NCI-H2196 (cell line): ENCODE data around the gene RPL36.
"Not testable (repeated sequence)": the region's sequence is repeated elsewhere in the genome, so short reads cannot be mapped to it uniquely, and the experiment has no call there.

Experiments
- DNase-seq: peaks from one replicate; lab custom pipeline; 2025; ENCODE audit not compliant: unreplicated experiment; lab: John Stamatoyannopoulos, UW

Gene RPL36

DNA sequence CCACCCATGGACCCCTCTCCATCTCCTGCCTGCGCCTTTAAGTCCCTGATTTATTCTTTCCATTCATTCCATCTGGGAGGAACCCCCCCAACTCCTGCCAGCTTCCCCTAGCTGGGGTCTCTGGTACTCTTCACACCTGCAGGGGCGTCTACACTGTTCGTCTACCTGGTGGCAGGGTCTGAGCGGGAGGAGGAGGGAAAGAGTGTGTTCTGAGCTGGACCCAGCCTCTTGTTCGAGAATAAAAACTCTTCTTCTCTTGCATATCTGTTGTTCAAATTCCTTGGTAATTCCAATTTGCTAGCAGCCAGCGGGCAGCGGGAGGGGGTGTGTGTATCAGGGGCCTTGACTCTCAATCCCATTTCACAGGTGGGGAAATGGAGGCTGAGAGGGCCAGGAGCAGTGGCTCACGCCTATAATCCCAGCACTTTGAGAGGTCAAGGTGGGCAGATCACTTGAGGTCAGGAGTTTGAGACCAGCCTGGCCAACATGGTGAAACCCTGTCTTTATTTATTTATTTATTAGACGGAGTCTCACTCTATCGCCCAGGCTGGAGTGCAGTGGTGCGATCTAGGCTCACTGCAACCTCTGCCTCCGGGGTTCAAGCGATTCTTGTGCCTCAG lies 1.7 kb upstream of the RPL36 start:
- not testable (repeated sequence) for DNase-seq

DNA sequence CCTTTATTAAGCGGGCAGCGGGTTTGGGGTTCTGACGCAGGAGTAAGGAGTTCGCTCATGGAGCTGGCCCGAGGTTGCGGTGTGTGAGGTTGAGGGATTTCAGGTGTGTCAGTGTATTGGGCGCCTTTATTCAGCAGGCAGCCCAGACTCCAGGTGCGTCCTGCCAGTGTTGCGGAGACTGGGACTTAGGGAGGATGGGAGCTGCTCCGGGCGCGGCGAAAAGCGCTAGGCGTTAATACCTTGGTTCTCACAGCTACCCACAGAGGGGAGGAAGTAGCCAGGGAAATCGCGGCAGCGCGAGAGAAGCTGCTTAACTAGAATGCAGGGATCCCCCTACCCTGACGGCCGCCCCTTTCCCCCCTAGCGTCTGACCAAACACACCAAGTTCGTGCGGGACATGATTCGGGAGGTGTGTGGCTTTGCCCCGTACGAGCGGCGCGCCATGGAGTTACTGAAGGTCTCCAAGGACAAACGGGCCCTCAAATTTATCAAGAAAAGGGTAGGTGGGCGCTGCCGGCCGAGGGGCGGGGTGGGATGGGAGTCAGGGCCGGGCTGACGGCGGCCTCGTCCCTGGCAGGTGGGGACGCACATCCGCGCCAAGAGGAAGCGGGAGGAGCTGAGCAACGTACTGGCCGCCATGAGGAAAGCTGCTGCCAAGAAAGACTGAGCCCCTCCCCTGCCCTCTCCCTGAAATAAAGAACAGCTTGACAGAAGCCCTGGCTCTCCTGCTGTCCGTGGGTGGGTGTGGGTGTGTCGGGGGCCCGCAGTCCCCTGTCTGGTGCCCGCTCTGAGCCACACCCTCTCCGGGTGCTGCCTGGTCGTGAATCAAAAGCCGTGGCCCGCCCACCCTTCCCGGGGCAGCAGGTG lies 1.1 kb downstream of the RPL36 start:
- DNase-seq: peak; percentile 56

DNA sequence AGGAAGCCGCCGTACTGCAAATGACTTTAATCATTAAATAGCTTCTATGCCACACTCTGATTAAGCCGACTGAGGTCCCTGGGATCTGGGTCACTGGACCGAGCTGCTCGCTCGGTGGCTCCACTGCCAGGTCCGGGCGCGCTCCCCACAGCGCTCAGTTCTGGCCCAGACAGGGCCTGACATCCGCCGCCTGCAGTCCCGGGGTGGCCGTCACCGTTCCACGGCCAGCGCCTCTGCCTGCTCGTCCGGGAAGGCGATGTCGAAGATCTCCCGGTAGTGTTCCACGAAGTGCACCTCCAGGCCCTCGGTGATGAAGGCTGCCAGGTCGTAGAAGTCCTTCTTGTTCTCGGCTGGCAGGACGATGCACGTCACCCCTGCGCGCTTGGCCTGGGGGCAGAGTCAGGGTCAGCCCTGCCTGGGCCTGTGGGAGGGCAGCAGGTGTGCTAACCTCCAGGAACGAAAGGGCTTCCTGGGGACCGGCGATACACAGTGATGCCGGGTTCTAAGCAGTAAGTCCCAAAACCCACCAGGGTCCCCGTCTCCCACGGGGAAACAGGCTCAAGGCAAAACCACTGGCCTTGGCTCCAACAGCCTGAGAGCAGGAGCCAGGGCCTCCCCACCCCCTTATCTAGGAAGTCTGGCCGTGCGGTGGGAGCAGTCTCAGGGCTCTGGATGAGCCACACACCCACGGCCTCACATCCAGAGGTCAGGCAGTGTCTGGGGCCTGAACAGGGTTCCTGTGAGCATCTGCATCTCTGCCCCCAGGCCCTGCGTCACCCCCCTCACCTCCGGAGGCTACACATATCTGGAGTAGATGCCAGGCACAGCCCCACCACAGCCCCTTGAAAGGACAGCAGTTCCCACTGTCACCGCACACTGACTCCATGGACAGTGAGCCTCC lies 2.0 kb downstream of the RPL36 start:
- DNase-seq: no peak

DNA sequence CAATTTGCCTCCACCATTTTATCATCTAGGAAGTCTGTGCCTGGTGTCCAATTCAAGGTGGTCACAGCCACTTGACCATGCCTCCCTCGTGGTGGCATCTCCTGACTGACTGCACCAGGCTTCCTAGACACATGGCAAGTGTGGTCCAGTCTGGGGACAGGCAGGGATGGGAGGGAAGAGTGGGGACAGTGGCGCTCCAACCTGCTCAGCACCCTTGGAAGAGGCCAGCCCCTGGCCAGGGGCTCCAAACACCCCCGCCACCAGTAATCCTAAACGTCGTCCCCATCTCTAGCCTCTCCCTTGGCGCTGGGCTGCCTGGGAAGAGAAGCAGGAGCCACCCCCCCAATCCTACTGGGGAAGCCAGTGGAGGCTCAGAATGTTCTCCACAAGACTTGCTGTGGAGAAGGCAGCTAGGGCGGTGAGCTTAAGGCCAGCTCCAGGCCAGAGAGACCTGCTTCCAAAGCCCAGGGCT lies 2.7 kb downstream of the RPL36 start:
- DNase-seq: no peak

DNA sequence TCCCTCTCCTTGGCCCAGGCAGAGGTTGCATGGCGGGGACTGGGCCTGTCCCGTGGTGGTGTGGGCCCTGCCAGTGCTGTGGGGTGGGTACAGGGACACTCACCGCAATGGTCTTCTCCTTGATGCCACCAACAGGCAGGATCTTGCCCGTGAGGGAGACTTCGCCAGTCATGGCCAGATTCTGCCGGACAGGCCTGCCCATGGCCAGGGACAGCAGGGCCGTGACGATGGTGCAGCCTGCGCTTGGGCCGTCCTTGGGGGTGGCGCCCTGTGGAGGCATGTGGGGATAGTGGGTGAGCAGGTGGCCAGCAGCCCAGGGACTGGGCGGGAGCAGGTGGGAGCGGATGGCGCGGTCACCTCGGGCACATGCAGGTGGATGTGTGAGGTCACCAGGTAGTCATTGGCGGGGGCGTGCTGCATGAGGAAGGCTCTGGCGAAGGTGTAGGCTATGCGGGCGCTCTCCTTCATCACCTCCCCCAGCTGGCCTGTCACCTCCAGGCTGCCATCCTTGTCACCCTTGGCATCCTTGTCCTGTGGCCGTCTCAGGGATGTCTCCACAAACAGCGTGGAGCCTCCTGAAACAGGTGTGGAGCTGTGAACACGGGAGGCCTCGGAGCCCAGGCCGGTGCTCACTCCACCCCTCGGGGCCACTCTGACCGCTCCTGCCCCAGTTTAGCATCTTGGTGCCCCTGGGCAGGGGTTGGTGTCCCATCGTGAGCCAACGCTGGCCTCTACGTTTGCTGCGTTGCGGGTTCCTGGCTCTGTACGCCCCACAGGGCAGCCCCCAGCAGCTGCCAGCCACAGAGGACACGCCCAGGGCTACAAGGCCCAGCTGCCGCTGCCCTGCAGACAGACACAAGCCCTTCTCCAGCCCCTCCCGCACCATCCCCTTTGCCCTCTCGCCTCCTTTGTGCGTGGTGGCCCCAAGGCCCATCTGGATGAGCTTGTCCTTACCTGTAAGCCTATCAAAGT lies 3.4 kb downstream of the RPL36 start:
- no peak for DNase-seq

DNA sequence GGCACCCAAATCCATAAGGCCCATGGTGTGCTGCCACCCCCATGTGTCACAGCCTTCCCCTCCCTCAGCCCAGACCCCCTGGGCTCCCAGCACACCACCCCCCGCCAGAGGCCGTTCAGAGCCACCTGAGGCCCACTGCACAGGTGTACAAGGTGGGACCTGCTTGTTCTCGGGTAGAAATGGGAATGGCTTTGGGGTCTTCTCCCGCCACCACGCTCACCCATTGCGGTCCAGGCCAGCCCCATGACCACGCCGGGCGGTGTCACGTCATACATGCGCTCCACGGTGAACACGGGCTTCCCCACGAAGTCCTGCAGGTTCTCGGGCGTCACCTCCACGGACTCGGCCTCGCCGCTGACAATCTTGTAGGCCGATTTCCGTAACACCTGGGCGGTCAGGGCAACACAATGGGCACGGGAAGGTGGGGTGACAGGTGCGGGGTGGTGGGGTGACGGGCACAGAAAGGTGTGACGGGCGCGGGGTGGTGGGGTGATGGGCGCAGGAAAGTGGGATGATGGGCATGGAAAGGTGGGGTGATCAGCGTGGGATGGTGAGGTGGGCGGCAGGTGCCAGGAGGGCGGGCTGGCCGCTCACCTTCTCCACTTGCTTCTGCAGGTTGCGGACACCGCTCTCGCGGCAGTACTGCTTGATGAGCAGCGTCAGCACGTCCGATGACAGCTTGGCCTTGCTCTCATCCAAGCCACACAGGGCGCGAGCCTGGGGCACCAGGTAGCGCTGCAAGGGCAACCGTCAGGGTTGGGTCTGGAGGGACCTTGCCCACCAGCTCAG lies 4.3 kb downstream of the RPL36 start:
- no peak for DNase-seq

DNA sequence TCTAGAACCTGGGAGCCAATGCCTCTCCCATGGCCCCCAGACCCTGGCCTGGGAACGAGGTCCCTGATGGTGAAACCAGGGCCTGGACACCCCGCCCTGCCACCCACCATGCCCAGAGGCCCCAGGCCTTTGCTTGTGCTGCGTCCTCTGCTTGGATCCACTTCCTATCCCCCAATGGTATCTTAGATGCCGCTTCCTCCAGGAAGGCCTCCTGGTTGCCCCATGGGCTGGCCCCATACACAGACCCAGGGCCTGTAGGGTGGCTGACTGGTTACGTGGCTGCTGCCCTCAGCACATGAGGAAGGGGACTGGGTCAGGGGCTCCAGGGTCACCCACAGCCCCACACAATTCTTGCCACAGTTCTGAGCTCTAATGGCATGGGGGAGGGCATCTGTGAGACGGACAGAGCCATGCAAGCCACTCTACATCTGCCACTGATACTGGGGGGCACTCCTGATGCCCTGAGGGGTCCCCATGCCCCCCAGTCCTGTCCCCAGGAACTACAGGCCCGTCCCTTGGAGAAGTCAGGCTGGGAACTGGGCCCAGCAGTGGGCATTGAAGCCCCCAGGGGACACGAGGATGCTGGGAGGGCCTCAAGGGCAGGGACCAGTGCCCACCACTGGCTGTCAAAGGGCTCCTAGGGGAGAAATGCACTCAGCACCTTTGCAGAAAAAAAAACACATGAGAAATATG lies 5.0 kb downstream of the RPL36 start:
- DNase-seq: no peak

DNA sequence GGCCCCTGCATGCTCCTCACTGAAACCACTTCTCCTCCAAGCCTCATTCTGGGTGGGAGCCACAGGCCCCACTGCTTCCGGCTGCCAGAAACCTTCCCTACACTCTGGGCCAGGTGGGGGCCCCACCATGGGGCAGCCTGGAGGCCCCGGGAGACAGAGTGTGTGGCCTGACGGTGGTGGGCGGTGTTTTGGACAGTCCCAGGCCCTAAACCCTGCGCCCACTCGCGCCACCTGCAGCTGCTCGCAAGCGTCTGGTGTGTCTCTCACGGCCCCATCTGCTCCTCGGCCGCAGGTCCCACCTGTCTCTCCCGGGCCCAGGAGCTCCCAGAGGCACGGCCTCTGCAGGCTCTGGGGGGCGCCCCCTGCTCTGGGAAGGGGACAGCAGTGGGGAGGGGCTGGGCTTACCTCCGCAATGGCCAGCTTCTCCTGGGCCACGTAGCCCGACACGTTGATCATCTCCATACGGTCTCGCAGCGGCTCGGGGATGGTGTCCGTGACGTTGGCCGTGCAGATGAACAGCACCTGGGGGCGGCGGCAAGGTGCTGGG lies 5.6 kb downstream of the RPL36 start:
- no peak for DNase-seq

DNA sequence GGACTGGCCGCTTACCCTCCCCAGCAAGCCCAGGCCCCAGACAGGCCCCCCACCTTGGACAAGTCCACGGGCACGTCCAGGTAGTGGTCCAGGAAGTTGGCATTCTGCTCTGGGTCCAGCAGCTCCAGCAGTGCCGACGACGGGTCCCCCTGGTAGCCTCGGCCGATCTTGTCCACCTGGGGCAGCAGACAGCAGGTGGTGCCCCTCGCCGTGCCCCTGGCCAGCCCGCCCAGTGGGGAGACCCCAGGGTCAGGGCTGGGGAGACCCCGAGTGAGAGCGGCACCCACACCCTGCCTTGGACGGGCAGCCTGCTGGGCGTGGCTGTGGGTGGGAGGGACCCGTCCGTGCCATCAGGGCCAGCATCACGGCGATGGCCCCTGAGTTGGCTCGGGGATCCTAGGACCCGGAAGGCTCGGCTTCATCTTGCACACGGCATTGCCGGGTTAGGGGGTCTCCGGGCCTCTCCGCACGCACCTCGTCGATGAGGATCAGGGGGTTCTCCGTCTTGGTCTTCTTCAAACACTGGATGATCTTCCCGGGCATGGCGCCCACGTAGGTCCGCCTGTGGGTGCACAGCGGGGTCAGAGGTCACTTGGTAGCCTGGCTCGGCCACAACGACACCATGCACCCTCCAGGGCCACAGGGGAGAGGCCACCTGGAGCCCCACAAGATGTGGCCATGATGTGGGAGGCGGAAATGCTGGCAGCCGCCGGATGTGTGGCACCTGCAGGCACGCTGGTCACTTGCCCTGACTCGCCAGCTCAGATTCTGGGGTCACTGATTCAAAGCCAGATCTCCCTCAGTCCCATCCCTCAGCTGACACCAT lies 6.3 kb downstream of the RPL36 start:
- DNase-seq: no peak

DNA sequence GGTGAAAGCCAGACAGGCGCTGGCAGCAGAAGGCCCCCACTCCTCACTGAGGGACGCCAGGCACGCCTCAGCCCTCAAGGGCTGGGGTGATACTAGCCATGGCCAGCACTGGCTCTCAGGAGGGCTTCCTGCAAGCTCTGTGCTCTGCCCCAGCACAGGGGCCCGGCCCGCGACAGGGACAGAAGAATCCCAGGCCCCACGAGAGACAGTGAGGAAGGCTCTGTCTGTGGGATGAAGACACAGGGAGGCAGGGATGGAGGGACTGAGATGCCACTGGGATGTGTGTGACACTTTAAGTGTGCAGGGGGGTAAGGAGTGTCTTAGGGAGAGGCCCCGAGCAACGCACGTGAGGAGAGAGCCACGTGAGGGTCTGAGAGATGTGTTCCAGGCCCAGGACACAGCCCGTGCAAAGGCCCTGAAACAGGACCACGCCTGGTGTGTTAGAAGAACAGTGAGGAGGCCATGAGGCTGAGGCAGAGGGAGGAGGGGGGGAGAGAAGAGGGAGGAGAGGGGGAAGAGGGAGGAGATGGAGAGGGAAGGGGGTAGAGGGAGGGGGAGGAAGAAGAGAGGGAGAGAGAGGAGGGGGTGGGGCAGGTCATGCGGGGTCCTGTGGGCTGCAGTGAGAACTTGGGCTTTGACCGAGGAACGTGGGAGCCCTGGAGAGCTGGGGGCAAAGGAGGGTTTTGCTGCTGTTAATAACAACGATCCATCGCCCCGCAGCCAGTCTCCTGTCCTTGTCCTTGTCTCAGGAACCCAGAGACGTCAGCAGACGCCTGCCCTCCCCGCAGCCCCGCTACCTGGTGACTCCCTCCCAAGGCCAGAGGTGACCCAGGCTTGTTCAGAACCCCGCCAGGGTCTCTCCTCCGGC lies 7.2 kb downstream of the RPL36 start:
- DNase-seq: no peak

DNA sequence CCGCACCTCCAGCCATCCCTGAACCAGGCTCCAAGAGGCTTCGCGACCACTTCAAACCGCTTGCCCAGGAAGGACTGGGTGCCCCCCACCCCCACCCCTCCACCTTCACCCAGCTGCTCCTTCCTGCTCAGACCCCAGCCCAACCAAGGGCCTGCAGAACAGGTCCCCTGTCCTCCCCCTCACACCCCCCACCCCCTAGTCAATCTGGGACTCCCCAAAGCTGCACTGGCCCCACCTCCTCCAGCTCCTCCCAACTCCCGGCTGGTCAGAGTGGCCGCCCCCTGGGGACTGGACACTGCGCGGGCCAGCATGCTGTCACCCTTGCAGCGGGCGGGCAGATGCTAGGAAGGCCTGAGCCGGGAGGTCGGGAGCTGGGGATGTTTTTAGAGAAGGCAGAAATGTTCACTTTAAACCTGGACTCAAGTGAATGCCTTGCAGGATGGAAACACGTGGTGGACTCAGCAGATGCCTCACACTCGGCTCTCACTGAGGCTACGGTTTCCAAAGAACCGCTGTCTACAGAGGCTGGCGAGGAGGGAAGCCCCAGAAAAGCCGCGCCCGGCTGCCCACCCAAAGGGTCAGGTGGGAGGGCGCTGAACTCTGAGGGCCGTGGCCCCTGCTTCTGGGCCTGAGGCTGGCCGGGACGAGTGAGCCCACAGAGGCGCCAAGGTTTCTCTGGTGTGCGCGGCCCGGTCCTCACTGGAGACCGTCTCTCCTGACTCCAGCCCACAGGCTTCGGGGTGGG lies 8.0 kb downstream of the RPL36 start:
- DNase-seq: no peak

DNA sequence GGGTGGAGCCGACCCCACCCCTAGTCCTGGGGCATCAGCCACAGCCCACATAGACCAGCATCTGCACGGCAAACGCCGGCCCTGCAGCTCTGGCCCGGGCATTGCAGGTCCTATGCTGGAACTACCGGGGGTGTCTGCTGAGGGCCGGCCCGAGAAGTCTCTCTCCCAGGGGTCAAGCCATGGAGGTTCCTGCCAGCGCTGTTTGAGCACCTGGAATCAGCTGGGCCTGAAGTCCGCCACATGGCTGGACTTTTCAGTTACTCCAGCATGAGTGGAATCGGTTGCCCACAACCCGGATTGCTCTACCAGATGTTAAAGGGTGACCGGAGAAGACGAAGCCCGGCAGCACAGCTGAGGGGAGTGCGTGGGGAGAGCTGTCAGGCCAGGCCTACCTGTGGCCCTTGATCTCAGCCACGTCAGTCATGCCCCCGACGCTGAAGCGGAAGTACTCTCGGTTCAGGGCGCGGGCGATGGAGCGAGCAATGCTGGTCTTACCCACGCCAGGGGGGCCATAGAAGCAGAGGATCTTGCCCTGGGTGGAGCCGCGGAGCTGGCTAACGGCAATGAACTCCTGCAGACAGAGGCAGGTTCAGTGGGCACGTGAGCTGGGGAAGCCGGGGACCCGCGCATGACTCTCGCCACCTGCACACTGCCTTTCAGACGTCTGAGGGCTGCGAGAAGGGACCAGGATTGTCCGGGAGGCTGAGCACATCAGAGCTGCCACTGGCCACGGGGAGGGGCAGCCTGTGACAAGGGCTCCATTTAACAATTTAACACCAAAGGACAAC lies 8.7 kb downstream of the RPL36 start:
- no peak for DNase-seq

DNA sequence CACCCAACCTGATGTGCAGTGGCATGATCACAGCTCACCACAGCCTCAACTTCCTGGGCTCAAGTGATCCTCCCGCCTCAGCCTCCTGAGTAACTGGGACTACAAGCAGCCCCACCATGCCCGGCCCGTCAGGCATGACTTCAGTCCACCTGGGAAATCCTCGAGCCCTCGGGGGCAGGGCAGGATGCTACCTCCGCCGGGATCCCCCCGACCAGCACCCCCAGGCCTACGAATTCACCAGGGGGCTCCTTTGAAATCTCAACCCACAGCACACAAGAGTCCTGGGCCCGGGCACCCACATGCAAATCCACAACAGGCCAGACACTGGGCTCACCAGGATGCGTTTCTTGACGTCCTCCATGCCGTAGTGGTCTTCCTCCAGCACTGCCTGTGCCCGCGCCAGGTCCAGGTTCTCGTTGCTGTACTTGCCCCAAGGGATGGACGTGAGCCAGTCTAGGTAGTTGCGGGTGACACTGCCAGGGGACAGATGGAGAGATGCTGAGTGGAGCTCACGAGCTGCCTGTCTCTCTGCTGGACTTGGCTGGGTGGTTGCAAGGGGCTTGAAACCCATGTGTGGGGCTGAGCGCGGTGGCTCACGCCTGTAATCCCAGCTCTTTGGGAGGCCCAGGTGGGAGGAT lies 10.5 kb downstream of the RPL36 start:
- no peak for DNase-seq

DNA sequence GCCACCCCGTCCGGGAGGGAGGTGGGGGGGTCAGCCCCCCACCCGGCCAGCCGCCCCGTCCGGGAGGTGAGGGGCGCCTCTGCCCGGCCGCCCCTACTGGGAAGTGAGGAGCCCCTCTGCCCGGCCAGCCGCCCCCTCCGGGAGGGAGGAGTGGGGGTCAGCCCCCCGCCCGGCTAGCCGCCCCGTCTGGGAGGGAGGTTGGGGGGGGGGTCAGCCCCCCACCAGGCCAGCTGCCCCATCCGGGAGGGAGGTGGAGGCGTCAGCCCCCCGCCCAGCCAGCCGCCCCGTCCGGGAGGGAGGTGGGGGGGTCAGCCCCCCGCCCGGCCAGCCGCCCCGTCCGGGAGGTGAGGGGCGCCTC lies 11.9 kb downstream of the RPL36 start:
- DNase-seq: not testable (repeated sequence)
